Islet of Langerhans (tissue), 1 donor: ENCODE measurements around the gene RXRG.

Source experiments
- FAIRE-seq: peaks from one replicate; lab custom pipeline; 2011; peaks lifted over from hg19 to GRCh38; lab: Jason Lieb, UNC

Gene RXRG

GRCh38 chr1:165449131-165449530, 4.2 kb upstream of the RXRG start:
- FAIRE-seq, result no peak

DNA sequence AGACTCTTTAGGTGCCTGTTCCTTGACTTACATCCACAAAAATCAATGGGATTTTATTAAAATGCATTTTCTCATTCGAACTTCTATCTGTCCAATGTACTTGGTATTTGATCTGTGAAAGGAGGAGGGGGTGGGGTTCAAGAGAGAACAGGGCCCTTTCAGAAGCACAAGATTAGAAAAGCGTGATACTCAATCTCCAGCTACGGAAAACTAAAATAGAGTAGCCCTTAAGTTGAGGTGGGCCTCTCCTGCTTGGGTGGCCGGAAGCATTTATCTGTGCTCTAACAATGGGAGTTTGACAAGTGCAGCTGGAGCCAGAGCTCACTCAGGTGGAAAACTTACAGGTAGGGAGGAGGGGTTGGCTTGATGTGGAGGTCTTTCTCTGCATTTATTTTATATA, 462 bp upstream of the RXRG start:
- no peak for FAIRE-seq

GRCh38 chr1:165443539-165444311, 1.2 kb downstream of the RXRG start:
- FAIRE-seq, result no peak

GRCh38 chr1:165442653-165443052, 2.3 kb downstream of the RXRG start:
- no peak for FAIRE-seq

DNA sequence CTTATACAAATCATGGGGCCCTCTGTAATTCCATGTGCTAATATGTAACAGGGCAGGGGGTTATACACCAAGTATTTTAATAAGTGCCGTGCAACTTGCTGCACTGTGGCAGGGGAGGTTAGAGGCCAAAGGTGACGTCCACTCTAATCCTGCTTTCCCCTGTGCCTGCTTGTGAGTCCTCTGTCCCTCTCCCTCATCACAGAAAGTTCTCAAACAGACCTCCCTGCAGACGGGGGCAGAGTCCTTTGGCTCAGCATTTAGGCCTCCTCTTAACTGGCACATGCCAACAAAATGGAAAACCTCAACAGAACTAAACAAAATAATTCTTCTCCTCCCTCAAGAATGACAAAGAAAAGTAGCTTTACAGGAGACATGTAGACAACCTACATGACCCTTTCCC, 2.9 kb downstream of the RXRG start:
- FAIRE-seq, result no peak

DNA sequence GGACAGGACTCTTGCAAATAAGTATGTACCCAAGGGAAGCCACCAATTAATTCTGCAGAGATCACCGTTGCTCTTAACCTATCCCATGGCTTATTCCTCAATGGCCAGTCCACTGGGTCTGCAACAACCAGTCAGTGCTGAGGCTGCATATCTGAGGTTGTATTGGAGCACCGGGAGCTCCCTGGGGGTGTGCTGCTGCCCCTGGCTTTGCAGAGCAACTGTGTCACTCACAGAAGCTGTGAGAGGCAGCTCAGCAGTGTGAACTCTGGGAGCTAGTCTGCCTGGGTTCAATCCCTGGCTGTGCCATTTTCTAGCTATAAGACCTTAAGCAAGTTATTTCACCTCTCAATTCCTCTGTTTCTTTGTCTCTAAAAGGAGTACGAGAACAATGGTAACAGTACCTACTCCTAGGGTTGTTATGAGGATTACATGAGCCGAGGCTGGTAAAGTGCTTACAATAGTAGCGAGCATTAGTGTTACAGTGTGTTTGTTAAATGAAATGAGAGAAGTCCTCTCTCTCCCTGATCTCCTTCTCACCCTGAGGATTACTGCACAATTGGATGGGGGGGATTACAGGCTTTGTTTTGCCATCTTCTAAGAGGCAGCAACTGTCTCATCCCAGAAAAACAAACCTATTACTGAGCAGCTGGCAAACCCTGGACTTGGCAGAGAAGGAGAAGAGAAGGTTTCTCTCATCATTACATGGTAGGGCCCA, 3.6 kb downstream of the RXRG start:
- no peak for FAIRE-seq

- no peak for FAIRE-seq
Observed at GRCh38 chr1:165439330-165439729, 5.6 kb downstream of the RXRG start.

- no peak for FAIRE-seq
Observed at GRCh38 chr1:165436994-165437393, 7.9 kb downstream of the RXRG start.

DNA sequence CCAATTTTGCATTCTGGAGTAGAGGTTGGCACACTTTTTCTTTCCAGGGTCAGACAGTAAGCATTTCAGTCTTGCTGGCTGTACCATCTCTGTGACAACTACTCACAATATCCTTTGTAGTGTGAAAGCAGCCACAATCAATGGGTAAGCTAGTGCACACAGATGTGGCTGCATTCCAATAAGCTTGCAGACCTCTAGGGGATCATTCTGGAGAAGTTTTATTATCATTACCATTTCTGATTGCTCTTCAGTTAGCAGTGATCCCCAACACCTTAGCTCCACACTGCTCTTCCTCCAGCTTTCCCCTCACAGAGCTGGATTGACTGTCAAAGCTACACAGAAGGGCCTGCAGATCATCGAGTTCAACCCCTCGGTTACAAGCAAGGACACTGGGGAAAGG, 9.1 kb downstream of the RXRG start:
- FAIRE-seq, result no peak

DNA sequence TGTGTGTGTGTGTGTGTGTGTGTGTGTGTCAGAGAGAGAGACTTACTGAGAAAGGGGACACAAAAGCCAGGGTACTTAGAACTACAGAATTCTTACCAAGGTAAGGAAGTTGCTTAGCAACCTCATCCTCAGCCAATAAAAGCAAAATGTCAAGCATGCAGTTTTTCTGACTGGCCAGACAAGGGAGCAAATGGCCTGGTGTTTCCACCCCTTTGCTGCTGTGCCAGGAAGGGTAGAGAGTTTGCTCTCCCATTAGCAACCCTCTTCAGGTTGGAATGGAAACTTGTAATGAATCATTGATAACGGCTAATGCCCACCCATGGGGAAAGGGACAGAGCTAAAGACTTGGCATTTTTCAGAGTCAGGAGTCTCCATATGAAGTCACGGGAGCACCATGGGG, 10.6 kb downstream of the RXRG start:
- FAIRE-seq, result peak; percentile 96

- FAIRE-seq, result no peak
Observed at GRCh38 chr1:165431079-165431478, 13.8 kb downstream of the RXRG start.

DNA sequence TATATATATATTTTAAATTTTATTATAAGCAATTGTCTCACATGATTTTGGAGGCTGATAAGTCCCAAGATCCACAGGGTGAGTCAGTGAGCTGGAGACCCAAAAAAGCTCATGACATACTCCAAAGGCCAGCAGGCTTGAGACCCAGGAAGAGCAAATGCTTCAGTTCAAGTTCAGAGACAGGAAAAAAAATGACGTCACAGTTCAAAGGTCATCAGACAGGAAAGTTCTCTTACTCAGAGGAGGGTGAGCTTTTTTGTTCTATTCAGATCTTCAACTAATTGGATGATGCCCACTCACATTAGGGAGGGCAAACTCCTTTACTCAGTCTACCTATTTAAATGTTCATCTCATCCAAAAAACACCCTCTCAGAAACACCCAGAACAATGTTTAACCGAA, 18.2 kb downstream of the RXRG start:
- no peak for FAIRE-seq

DNA sequence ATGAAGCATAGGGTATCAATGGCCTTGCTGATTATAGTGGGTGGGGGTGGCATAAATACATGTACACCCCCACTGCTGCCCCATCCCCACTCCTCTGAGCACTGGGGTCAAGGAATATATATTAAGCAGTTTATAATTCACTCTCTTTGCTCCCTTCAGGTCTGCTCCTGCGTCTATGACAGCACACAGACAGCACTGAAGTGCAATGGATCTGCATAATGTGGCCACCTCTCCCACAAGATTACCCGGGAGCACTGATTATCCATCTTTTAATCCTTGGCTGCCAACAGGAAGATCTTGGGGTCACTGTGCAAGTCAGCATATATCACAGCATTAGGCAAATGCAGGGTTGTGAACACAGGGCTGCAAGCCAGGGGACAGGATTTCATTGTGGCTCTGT, 19.3 kb downstream of the RXRG start:
- no peak for FAIRE-seq

GRCh38 chr1:165424454-165425216, 20.3 kb downstream of the RXRG start:
- no peak for FAIRE-seq

- FAIRE-seq, result no peak
Observed at GRCh38 chr1:165423136-165423535, 21.8 kb downstream of the RXRG start.

- no peak for FAIRE-seq
Observed at GRCh38 chr1:165420655-165421054, 24.3 kb downstream of the RXRG start.

DNA sequence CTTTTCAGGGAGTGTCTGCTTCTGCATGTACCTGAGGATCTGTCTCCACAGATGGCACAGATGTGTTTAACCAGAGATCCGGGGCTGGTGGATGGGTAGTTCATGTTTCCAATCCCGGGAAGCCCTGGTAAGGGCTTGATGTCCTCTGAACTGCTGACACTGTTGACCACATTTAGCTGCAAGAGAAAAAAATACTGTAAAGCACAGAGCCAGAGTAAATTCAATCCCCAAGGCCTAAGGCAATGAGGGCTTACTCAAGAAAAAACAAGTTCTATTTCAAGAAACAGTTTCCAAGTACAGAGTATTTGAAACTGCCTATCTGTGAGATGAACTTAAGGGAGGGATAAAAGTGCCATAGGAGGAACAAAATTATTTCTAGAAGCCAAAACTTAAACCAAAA, 25.1 kb downstream of the RXRG start:
- FAIRE-seq, result no peak

DNA sequence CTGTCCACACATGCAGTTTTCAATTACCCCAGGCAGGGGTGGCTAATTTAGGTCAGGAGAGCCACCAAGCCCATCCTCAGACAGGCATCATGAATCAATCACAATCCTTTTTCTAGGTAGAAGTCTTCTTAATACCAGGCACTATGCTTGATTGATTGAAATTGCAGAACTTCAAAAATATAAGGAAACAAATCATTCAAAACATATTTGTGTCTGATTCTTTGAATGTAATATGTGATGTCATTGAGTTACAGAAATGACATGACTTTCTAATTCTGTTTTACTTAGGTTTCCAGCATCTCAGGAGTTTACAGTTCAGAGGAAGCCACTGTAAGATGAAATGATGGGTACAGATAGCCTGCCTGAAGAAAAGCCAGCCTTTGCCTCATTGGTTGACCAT, 26.7 kb downstream of the RXRG start:
- FAIRE-seq, result no peak

DNA sequence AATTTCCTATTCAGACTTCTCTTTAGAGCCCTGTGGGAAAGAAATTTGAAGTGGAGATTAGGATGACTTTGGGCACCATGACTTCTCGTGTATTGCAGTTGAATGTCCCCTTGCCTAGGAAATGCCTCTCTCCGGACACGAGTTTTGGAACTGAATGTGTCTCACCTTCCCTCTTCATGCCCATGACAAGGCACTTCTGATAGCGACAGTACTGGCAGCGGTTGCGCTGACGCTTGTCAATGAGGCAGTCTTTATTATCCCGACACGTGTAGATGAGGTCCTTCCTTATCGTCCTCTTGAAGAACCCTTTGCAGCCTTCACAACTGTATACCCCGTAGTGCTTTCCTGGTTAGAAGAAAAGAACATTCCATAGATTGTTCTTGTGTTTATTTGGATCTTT, 28.1 kb downstream of the RXRG start:
- no peak for FAIRE-seq

DNA sequence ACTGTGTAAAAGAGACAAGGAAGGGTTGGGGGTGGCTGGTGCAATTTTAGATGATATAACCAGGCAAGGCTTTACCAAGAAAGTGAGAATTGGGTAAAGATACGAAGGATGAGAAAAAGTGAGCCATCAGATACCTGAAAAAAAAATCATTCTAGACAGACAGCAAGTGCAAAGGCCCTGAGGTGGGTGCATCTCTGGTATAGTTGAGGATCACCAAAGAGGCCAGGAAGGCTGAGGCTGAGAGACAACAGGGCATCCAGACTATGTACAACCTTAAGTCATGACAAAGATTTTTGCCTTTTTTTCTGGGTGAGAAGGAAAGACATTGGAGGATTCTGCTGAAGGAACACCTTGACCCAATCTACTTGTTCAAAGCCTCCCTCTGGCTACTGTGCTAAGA, 29.9 kb downstream of the RXRG start:
- FAIRE-seq, result no peak

DNA sequence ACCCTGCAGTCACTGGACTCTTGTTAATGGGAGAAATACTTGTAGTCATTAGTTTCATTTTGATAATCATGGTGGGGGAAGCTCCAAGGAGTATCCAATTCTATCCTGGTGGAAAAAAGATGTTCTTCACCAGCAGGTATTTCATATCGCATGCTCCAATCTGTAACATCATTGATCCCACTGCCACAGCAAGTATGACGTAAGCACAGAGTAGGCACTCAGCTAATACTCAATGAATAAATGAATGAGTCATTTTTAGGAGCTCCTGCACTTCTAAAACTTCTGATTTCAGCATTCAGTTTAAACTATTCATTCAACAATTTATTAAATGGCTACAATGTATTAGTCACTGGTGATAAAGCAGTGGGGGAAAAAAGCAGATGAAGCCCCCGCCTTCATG, 30.3 kb downstream of the RXRG start:
- FAIRE-seq, result no peak

GRCh38 chr1:165411396-165411795, 33.5 kb downstream of the RXRG start:
- no peak for FAIRE-seq

GRCh38 chr1:165409657-165410358, 35.1 kb downstream of the RXRG start:
- no peak for FAIRE-seq
